Measurements from ENCODE around the gene LMNA.
A peak's percentile ranks its signal among the peaks of the same experiment; 100 is the strongest.

The LMNA gene

DNA sequence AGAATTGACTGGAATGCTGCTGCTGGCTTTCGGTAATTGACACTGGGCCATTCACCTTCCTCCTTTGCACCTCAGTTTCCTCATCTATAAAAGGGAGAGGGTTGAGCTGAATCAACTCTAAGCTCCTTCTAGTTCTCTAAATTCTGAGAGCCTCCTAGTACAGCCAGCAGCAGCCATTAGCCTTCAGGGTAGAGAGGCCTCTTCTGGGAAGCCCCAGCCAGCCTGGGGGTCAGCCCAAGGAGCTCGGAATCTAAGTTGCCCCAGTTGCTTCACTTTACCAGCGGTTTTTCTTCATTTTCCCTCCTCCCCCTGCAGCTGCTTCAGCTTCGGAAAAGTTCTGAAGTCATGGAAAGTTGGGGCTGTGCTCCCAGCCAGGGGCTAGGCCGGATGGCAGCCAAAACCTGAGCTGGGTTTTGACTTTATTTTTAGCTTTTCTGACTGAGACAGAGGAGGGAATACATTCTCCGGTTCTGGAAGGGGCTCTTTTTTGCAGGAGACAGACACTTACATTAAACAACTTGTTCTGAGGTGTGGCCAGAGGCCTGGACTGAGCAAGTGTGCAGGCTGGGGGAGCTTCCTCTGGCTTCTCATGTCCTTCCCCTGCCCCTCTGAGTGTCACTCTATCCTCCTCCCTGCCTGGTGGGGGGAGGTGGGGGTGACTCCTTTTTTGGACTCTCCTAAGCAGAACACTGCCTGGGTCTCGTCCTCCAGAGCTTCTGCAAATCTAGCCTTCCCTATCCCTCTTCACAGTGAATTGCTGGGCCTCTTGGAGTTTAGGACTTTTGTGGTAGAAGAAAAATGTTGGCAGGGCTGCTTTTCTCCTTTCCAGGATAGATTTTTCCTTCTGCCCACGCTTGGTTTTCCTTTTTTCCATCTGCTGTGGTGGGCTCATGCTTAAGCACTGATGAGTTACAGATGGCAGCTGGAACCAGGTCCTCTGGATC lies 14.4 kb downstream of the LMNA start:
- peaks cover 49% of the 10 kb centered on the region for H3K4me1 Mint-ChIP-seq (ENCODE audit: low read depth)
- H3K27ac Mint-ChIP-seq, result no peak overlapping the region
- H3K4me3 Mint-ChIP-seq, result peak overlapping the region; percentile 34
- no peaks in the 10 kb centered on the region for H3K9me3 Mint-ChIP-seq
- H3K36me3 Mint-ChIP-seq (ENCODE audit: low read depth), result no peaks in the 10 kb centered on the region
- peaks cover 6% of the 10 kb centered on the region for H3K27me3 Mint-ChIP-seq (ENCODE audit: low read depth)

DNA sequence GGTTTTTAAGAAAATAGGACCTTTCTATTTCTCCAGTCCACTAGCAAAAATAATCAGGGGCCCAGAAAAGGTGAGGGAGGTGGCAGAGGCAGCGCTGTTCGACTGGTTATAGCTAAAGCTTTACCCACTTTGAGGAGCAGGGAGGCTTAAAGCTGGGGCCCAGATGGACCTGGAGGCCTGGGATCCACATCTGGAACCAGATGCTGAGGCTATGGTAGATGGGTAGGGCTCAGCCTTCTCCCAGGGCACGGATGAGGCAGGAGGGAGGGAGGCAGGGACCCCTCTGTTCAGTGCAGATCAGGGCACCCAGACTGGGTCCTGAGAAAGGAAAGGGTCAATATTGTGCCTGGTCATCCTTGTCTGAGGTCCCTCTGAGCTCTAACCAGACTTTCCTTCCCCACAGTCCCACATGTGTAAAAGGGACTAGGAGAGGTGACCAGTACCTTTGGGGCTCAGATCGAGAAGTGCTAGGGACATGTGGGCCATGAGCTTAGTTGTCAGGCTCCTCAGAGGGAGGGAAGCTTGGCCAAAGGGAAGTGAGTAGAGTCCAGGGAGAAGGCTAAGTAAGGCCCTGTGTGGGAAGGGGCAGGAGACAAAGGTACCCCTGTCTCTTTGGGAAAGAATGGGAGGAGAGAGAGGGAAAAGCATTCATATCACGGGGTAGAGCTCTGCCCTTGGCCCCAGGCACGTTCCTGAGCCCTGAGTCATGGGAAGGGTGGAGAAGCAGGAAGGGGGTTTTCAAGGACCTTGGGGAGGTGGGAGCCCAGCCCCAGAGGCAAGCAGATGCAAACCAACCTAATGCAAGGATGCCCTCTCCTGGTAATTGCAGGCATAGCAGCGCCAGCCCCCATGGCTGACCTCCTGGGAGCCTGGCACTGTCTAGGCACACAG lies 15.4 kb downstream of the LMNA start:
- H3K4me1 Mint-ChIP-seq (ENCODE audit: low read depth), result peaks cover 42% of the 10 kb centered on the region
- peaks cover 1% of the 10 kb centered on the region for H3K36me3 Mint-ChIP-seq (ENCODE audit: low read depth)
- H3K27me3 Mint-ChIP-seq (ENCODE audit: low read depth), result peaks cover 6% of the 10 kb centered on the region
- no peaks in the 10 kb centered on the region for H3K9me3 Mint-ChIP-seq
- no peak overlapping the region for H3K4me3 Mint-ChIP-seq
- H3K27ac Mint-ChIP-seq, result no peak overlapping the region

DNA sequence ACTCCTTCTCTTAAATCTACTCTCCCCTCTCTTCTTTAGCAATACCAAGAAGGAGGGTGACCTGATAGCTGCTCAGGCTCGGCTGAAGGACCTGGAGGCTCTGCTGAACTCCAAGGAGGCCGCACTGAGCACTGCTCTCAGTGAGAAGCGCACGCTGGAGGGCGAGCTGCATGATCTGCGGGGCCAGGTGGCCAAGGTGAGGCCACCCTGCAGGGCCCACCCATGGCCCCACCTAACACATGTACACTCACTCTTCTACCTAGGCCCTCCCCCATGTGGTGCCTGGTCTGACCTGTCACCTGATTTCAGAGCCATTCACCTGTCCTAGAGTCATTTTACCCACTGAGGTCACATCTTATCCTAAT lies 16.0 kb downstream of the LMNA start:
- no peak overlapping the region for H3K27ac Mint-ChIP-seq
- H3K27me3 Mint-ChIP-seq (ENCODE audit: low read depth), result peaks cover 6% of the 10 kb centered on the region
- peaks cover 1% of the 10 kb centered on the region for H3K36me3 Mint-ChIP-seq (ENCODE audit: low read depth)
- no peaks in the 10 kb centered on the region for H3K9me3 Mint-ChIP-seq
- H3K4me3 Mint-ChIP-seq, result no peak overlapping the region
- peaks cover 38% of the 10 kb centered on the region for H3K4me1 Mint-ChIP-seq (ENCODE audit: low read depth)

DNA sequence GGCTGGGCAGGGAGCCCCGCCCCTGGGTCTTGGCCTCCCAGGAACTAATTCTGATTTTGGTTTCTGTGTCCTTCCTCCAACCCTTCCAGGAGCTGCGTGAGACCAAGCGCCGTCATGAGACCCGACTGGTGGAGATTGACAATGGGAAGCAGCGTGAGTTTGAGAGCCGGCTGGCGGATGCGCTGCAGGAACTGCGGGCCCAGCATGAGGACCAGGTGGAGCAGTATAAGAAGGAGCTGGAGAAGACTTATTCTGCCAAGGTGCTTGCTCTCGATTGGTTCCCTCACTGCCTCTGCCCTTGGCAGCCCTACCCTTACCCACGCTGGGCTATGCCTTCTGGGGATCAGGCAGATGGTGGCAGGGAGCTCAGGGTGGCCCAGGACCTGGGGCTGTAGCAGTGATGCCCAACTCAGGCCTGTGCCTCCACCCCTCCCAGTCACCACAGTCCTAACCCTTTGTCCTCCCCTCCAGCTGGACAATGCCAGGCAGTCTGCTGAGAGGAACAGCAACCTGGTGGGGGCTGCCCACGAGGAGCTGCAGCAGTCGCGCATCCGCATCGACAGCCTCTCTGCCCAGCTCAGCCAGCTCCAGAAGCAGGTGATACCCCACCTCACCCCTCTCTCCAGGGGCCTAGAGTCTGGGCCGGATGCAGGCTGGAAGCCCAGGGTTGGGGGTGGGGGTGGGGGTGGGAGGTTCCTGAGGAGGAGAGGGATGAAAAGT lies 20.4 kb downstream of the LMNA start:
- peaks cover 1% of the 10 kb centered on the region for H3K36me3 Mint-ChIP-seq (ENCODE audit: low read depth)
- peaks cover 7% of the 10 kb centered on the region for H3K4me1 Mint-ChIP-seq (ENCODE audit: low read depth)
- H3K4me3 Mint-ChIP-seq, result no peak overlapping the region
- H3K27me3 Mint-ChIP-seq (ENCODE audit: low read depth), result no peaks in the 10 kb centered on the region
- H3K9me3 Mint-ChIP-seq, result no peaks in the 10 kb centered on the region
- no peak overlapping the region for H3K27ac Mint-ChIP-seq

DNA sequence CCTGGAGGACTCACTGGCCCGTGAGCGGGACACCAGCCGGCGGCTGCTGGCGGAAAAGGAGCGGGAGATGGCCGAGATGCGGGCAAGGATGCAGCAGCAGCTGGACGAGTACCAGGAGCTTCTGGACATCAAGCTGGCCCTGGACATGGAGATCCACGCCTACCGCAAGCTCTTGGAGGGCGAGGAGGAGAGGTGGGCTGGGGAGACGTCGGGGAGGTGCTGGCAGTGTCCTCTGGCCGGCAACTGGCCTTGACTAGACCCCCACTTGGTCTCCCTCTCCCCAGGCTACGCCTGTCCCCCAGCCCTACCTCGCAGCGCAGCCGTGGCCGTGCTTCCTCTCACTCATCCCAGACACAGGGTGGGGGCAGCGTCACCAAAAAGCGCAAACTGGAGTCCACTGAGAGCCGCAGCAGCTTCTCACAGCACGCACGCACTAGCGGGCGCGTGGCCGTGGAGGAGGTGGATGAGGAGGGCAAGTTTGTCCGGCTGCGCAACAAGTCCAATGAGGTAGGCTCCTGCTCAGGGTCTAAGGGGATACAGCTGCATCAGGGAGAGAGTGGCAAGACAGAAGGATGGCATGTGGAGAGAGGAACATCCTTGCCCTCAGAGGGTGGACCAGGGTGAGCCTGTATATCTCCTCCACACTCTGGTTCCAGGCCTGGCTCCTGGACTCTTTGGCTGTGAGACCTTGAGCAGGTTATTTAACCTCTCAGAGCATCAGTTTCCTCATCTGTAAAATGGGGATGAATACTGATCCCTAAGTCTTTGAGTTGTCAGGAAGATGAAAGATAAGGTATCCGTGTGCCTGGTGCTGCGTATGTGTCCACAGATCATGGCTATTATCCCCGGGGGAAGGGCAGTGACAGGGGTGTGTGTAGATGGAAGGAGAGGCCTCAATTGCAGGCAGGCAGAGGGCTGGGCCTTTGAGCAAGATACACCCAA lies 21.7 kb downstream of the LMNA start:
- peaks cover 1% of the 10 kb centered on the region for H3K36me3 Mint-ChIP-seq (ENCODE audit: low read depth)
- peaks cover 5% of the 10 kb centered on the region for H3K4me1 Mint-ChIP-seq (ENCODE audit: low read depth)
- no peak overlapping the region for H3K4me3 Mint-ChIP-seq
- no peaks in the 10 kb centered on the region for H3K27me3 Mint-ChIP-seq (ENCODE audit: low read depth)
- H3K27ac Mint-ChIP-seq, result no peak overlapping the region
- H3K9me3 Mint-ChIP-seq, result no peaks in the 10 kb centered on the region

DNA sequence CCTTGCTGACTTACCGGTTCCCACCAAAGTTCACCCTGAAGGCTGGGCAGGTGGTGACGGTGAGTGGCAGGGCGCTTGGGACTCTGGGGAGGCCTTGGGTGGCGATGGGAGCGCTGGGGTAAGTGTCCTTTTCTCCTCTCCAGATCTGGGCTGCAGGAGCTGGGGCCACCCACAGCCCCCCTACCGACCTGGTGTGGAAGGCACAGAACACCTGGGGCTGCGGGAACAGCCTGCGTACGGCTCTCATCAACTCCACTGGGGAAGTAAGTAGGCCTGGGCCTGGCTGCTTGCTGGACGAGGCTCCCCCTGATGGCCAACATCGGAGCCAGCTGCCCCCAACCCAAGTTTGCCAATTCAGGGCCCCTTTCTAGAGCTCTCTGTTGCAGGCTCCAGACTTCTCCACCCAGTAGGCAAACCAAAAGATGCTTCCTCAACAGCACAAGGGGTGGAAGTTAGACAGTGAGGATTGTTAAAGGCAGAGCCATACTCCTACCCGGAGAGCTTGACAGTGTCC lies 22.5 kb downstream of the LMNA start:
- Mint-ChIP-seq H3K9me3 (no peaks in the 10 kb centered on the region), H3K4me3 (no peak overlapping the region), H3K4me1 (ENCODE audit: low read depth) (peaks cover 5% of the 10 kb centered on the region), H3K36me3 (ENCODE audit: low read depth) (peaks cover 1% of the 10 kb centered on the region), H3K27me3 (ENCODE audit: low read depth) (no peaks in the 10 kb centered on the region), H3K27ac (no peak overlapping the region)

DNA sequence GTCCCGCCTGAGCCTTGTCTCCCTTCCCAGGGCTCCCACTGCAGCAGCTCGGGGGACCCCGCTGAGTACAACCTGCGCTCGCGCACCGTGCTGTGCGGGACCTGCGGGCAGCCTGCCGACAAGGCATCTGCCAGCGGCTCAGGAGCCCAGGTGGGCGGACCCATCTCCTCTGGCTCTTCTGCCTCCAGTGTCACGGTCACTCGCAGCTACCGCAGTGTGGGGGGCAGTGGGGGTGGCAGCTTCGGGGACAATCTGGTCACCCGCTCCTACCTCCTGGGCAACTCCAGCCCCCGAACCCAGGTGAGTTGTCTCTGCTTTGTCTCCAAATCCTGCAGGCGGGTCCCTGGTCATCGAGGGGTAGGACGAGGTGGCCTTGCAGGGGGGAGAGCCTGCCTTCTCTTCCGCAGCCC lies 24.0 kb downstream of the LMNA start:
- peaks cover 1% of the 10 kb centered on the region for H3K36me3 Mint-ChIP-seq (ENCODE audit: low read depth)
- no peaks in the 10 kb centered on the region for H3K27me3 Mint-ChIP-seq (ENCODE audit: low read depth)
- no peaks in the 10 kb centered on the region for H3K9me3 Mint-ChIP-seq
- H3K4me1 Mint-ChIP-seq (ENCODE audit: low read depth), result peaks cover 5% of the 10 kb centered on the region
- H3K27ac Mint-ChIP-seq, result no peak overlapping the region
- H3K4me3 Mint-ChIP-seq, result no peak overlapping the region

DNA sequence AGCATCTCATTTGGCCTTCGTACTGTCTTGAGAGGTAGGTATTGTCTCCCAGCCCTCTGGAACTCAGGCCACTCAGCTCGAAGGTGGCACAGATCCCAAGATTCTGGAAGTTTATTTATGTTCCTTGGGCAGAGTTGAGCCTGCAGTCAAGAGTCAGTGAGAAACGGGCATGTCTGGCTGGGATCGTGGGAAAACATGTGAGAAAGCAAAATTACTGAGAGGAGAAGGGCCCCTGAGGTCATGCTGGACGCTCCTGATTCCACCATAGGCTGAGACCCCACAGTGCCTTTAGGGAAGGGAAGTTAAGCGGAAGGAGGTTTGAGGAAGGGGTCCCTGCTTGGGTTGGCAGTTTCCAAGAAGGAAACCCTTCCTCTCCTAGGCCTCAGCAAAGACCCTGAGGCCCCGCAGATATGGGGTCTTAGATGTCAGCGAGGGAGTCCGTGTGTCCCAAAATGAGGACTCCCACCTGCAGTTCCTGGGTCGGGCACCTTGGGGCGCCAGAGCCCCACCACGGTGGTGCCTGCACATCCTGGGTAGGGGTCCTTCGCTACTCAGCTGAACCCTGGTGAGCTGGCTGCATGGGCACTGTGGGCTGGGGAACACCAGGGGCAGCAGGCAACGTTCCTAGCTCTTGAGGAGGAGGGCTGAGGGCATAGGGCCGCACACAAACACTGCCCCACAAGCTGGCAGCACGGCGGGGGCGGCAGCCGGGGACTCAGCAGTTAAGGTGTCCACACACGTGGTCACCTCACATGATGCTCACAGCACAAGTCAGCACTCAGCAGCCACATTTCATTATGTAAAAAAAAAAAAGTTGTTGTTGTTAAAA lies 26.6 kb downstream of the LMNA start:
- Mint-ChIP-seq H3K4me1 (ENCODE audit: low read depth) (peaks cover 11% of the 10 kb centered on the region), H3K36me3 (ENCODE audit: low read depth) (no peaks in the 10 kb centered on the region), H3K27me3 (ENCODE audit: low read depth) (no peaks in the 10 kb centered on the region), H3K27ac (peak overlapping the region; percentile 47), H3K4me3 (no peak overlapping the region), H3K9me3 (no peaks in the 10 kb centered on the region)

DNA sequence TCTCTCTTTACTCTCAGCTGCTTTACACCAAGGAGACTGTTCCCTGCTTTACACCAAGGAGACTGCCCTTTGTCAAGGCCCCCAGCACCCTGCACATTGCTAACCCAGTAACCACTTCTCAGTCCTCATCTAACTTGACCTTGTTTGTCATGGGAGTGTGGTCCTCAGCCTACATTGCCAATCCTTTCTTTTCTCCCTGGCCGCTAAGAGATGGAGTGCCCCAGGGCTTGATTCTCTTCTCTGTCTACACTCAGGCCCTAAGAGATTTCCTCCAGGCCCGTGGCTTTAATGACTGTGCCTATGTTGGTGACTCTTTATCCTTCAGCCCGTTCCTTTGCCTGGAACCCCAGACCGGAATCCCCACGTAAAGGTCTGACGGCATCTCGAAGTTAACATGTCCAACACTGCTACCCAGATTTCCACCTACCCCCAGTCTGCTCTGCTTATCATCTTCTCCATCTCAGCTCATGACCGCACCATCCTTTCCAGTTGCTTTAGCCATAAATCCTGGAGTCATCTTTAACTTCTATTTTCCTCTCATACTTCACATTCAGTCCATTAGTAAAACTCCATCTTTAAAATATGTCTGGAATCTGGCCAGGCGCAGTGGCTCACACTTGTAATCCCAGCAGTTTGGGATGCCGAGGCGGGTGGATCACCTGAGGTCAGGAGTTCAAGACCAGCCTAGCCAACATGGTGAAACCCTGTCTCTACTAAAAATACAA lies 29.4 kb downstream of the LMNA start:
- Mint-ChIP-seq H3K4me3 (no peak overlapping the region), H3K27ac (no peak overlapping the region), H3K36me3 (ENCODE audit: low read depth) (no peaks in the 10 kb centered on the region), H3K27me3 (ENCODE audit: low read depth) (no peaks in the 10 kb centered on the region), H3K9me3 (no peaks in the 10 kb centered on the region), H3K4me1 (ENCODE audit: low read depth) (peaks cover 28% of the 10 kb centered on the region)

DNA sequence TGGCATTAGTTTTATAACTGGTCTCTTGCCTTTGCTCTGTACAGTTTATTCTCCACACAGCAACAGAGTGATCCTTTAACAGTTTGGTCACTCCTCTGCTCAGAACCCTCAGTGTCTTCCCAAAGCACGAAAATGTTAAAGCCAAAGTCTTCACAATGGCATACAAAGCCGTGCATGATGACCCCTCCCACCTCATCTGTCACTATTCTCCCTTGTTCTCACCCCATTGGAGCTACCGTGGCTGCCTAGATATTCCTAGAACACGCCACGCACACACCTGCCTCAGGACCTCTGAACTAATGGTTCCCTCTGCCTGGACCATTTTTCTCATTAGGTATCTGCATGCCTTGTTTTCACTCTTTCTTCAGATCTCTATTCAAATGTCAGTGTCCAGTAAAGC lies 30.2 kb downstream of the LMNA start:
- H3K4me1 Mint-ChIP-seq (ENCODE audit: low read depth), result peaks cover 26% of the 10 kb centered on the region
- no peaks in the 10 kb centered on the region for H3K9me3 Mint-ChIP-seq
- H3K27ac Mint-ChIP-seq, result no peak overlapping the region
- H3K36me3 Mint-ChIP-seq (ENCODE audit: low read depth), result no peaks in the 10 kb centered on the region
- H3K27me3 Mint-ChIP-seq (ENCODE audit: low read depth), result no peaks in the 10 kb centered on the region
- H3K4me3 Mint-ChIP-seq, result no peak overlapping the region

DNA sequence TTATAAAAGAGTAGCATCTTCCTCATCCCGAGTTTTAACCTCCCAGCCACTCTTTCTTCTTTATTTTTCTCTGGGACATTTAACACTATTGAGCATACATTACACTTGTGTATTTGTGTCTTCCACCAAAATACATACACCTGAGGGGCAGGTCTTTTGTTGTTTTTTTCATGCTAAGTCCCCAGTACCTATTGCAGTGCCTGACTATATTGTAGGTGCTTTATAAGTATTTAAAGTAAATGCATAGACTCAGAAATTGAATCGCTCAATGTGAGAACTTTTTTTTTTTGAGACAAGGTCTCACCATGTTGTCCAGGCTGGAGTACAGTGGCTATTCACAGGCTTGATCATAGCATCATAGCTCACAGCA lies 31.1 kb downstream of the LMNA start:
- H3K4me1 Mint-ChIP-seq (ENCODE audit: low read depth), result peaks cover 23% of the 10 kb centered on the region
- H3K9me3 Mint-ChIP-seq, result no peaks in the 10 kb centered on the region
- H3K27ac Mint-ChIP-seq, result no peak overlapping the region
- H3K4me3 Mint-ChIP-seq, result no peak overlapping the region
- no peaks in the 10 kb centered on the region for H3K36me3 Mint-ChIP-seq (ENCODE audit: low read depth)
- no peaks in the 10 kb centered on the region for H3K27me3 Mint-ChIP-seq (ENCODE audit: low read depth)

DNA sequence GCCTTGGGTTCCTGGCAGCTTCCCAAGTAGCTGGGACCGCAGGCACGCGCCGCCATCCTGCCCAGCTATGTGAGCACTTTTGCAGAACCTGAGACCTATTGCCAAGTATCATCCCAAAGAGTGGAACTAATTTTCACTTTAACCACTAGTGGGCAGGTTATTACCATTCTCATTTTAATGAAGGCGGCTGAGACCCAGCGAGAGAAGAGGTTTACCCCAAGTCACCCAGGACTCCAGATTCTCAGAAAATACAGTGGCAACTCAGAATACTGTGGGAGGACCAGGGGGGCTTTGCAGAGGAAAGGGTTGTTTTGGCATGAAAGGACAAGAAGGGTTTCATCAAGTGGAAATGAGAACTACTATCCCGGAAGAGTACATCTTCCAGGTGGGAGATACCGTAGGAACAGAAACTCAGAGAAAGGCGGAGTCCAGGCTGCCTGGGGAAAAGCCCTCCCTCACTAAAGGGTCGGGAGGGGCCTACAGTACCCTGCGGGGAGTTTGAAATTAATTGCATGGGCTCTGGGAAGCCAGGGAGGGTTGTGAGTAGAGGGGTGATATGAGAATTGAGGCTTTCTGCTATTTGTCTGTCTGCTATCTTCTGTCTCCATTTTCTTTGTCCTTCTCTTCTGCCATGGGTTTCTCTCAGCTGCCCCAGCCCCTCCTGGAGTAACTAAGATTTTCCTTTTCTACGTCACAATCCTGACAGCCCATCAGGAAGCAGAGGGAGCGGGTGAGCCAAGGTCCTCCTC lies 31.7 kb downstream of the LMNA start:
- H3K27ac Mint-ChIP-seq, result peak overlapping the region; percentile 84
- peak overlapping the region; percentile 69 for H3K4me3 Mint-ChIP-seq
- no peaks in the 10 kb centered on the region for H3K36me3 Mint-ChIP-seq (ENCODE audit: low read depth)
- H3K27me3 Mint-ChIP-seq (ENCODE audit: low read depth), result no peaks in the 10 kb centered on the region
- peaks cover 23% of the 10 kb centered on the region for H3K4me1 Mint-ChIP-seq (ENCODE audit: low read depth)
- H3K9me3 Mint-ChIP-seq, result no peaks in the 10 kb centered on the region
